Right forelimb (tissue), 1 donor: ENCODE measurements around the gene SMCO3.
A peak's percentile ranks its signal among the peaks of the same experiment; 100 is the strongest.
"Not testable (repeated sequence)": the region's sequence is repeated elsewhere in the genome, so short reads cannot be mapped to it uniquely, and the experiment has no call there.

ENCODE experiments used
- DNase-seq: peaks from one replicate; pipeline ENCODE4 v3.0.0-alpha.2; 2018

SMCO3 gene

GRCh38 chr12:14774074-14774905 is 39.7 kb downstream of the SMCO3 start:
- DNase-seq, result peak; percentile 93

- DNase-seq, result no peak
Observed at GRCh38 chr12:14773685-14774073, 40.3 kb downstream of the SMCO3 start.

GRCh38 chr12:14772946-14773345 is 41.0 kb downstream of the SMCO3 start:
- DNase-seq, result no peak

GRCh38 chr12:14771651-14772137 is 42.3 kb downstream of the SMCO3 start:
- peak; percentile 53 for DNase-seq

- DNase-seq, result peak; percentile 95
Observed at GRCh38 chr12:14770496-14771461, 43.2 kb downstream of the SMCO3 start.

GRCh38 chr12:14769969-14770495 is 44.0 kb downstream of the SMCO3 start:
- peak; percentile 88 for DNase-seq

GRCh38 chr12:14769466-14769968 is 44.5 kb downstream of the SMCO3 start:
- no peak for DNase-seq

GRCh38 chr12:14768823-14769405 is 45.1 kb downstream of the SMCO3 start:
- DNase-seq, result no peak

- DNase-seq, result no peak
Observed at GRCh38 chr12:14767617-14768016, 46.4 kb downstream of the SMCO3 start.

- no peak for DNase-seq
Observed at GRCh38 chr12:14766649-14767215, 47.2 kb downstream of the SMCO3 start.

- DNase-seq, result not testable (repeated sequence)
Observed at GRCh38 chr12:14766020-14766419, 48.0 kb downstream of the SMCO3 start.

GRCh38 chr12:14765398-14765797 is 48.6 kb downstream of the SMCO3 start:
- DNase-seq, result no peak

GRCh38 chr12:14759711-14760280 is 54.2 kb downstream of the SMCO3 start:
- not testable (repeated sequence) for DNase-seq

- DNase-seq, result no peak
Observed at GRCh38 chr12:14756334-14757143, 57.4 kb downstream of the SMCO3 start.
